Measurements from ENCODE around the gene PKD2L2.
"Not testable (repeated sequence)": the region's sequence is repeated elsewhere in the genome, so short reads cannot be mapped to it uniquely, and the experiment has no call there.

Gene PKD2L2

DNA sequence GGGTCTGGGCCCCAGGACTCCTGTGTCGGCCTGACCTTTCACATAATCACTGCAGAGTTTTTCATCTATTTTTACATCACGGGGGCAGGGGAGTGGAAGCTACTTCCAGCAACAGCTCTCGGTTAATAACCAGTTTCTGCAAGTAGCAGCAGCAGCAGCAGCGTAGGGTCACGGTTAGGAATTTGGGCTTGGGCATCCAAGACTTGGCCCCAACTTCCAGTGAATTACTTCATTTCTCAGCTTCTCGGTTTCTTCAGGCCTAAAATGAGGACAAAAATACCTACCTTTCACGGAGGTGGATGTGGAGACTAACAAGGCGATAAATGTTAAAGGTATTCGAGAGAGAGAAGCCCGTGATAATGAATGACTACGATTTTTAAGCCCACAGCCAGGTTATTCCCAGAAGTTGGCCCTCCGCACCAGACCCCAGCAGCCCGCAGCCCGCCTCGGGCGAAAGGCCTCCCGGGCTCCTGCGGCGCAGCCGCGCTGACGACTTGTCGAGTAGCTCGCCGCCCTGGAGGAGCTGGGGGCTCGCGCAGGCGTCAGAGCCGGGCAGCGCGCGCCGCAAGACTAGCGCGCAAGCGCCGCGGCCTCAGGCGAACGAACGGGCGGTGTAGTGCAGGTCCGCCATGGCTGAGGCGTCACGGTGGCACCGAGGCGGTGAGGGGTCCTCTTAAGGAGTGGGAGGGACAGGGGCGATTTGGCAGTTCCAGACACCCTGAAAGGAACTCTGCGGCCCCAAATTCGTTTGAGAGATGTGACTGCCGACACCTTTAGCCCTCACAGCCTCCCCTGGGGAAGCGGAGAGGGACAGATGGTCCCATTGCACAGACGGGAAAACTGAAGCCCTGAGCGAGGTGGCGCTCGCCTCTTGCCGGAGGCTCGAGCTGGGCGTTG is at the start of gene PKD2L2:
Gene PKD2L2, plus strand, starts transcription at position 595 of the 897 bp plus-strand sequence. Its CDS starts 35 bp downstream, at position 630.
- Mint-ChIP-seq H3K4me1 (peaks cover 6% of the 10 kb centered on the region), H3K27me3 (ENCODE audit: low read depth) (no peaks in the 10 kb centered on the region)

GRCh38 chr5:137842296-137842695 is 47.0 kb upstream of the PKD2L2 start:
- no peak overlapping the region for H3K27ac Mint-ChIP-seq
- TF ChIP-seq, protein P1, sequence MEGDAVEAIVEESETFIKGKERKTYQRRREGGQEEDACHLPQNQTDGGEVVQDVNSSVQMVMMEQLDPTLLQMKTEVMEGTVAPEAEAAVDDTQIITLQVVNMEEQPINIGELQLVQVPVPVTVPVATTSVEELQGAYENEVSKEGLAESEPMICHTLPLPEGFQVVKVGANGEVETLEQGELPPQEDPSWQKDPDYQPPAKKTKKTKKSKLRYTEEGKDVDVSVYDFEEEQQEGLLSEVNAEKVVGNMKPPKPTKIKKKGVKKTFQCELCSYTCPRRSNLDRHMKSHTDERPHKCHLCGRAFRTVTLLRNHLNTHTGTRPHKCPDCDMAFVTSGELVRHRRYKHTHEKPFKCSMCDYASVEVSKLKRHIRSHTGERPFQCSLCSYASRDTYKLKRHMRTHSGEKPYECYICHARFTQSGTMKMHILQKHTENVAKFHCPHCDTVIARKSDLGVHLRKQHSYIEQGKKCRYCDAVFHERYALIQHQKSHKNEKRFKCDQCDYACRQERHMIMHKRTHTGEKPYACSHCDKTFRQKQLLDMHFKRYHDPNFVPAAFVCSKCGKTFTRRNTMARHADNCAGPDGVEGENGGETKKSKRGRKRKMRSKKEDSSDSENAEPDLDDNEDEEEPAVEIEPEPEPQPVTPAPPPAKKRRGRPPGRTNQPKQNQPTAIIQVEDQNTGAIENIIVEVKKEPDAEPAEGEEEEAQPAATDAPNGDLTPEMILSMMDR (IDR thresholded peaks at IDR 0.05; ENCODE audit: unreplicated experiment in 3 of 3), result no peak
- H3K36me3 Mint-ChIP-seq (ENCODE audit: low read depth), result no peaks in the 10 kb centered on the region
- no peak overlapping the region for H3K4me3 Mint-ChIP-seq
- H3K9me3 Mint-ChIP-seq, result no peaks in the 10 kb centered on the region
- H3K4me1 Mint-ChIP-seq, result peaks cover 70% of the 10 kb centered on the region
- H3K27me3 Mint-ChIP-seq (ENCODE audit: low read depth), result no peaks in the 10 kb centered on the region

More for the DNA sequence above, at the start of gene PKD2L2:
- Mint-ChIP-seq H3K36me3 (ENCODE audit: low read depth) (no peaks in the 10 kb centered on the region), H3K9me3 (no peaks in the 10 kb centered on the region), H3K27ac (peak within 1 kb of the TSS in 2 of 3 experiments; percentile 43 to 49), H3K4me3 (no peak within 1 kb of the TSS)
- TF ChIP-seq, protein P1 (IDR thresholded peaks at IDR 0.05; ENCODE audit: unreplicated experiment in 3 of 3), result no peak

DNA sequence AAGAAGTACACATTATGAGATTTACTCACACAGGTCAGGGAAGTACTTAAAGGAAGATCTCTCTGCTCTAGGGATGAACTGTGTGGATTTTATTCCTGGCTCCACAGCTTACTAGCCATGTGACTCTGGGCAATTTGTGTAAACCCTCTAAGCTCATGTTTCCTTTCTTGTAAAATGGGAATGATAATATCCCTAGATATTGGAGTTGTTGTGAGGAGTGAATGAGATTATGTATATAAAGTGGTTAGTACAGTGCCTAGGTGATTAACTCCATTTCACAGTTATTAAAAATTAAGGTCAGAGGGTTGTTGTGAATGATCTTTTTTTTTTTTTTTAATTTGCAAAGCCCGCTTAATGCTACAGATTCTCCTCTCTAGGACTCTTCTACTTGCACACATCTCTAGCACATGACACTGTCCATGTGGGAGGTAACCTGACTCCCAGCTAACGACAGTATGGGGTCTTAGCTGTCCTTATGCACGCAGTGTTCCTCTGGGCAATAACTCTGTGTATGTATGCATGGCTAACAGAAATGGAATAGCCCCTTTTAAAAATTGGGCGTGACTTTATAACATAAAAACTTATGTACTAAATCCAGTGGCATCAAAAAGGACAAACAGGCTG is 45.5 kb upstream of the PKD2L2 start:
- Mint-ChIP-seq H3K27ac (peak overlapping the region in 2 of 3 experiments; percentile 35 to 53), H3K9me3 (no peaks in the 10 kb centered on the region), H3K4me3 (peak overlapping the region in 2 of 3 experiments; percentile 16 to 37), H3K27me3 (ENCODE audit: low read depth) (no peaks in the 10 kb centered on the region), H3K36me3 (ENCODE audit: low read depth) (no peaks in the 10 kb centered on the region), H3K4me1 (peaks cover 65% of the 10 kb centered on the region)
- TF ChIP-seq, protein P1 (IDR thresholded peaks at IDR 0.05; ENCODE audit: unreplicated experiment in 3 of 3), result no peak

DNA sequence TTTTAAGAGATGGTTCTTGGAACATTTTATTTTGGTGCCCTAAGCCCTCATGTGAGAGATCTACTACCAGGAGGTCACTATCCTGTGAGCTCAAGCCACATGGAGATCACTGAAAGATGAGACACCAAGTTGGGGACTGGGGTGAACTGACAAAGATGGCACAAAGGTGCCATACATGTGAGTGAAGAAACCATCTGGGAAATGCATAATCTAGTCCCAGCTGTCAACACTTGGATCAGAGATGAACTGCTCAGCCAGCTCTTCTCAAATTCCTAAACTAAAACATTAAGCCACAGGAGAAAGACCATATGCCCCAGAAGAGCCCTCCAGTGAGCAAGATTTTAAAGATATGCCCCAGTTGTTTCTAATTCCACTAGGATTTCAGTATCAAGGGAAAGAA is 43.8 kb upstream of the PKD2L2 start:
- Mint-ChIP-seq H3K9me3 (no peaks in the 10 kb centered on the region), H3K4me3 (peak overlapping the region in 1 of 3 experiments; percentile 10), H3K27ac (peak overlapping the region in 2 of 3 experiments; percentile 42 to 51), H3K4me1 (peaks cover 49% of the 10 kb centered on the region), H3K27me3 (ENCODE audit: low read depth) (no peaks in the 10 kb centered on the region), H3K36me3 (ENCODE audit: low read depth) (no peaks in the 10 kb centered on the region)
- TF ChIP-seq, protein P1 (IDR thresholded peaks at IDR 0.05; ENCODE audit: unreplicated experiment in 3 of 3), result no peak

DNA sequence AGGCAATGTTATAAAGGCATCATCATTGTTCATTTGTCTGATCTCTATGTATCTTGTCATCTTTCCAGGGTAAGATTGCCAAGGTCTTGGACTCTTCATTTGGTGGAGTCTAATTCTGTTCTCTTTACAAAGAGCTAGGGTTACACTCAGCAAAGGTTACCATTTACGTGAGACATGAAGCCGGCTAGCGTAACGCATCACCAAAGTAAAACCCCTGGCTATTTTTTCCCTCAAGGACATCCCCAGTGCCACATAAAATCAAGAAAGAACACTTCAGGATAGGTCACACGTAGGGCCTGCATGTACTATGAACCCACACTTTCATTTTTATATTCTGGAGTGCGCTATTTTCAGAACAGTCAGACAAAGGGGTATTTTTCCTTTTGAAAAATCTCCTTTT is 41.6 kb upstream of the PKD2L2 start:
- Mint-ChIP-seq H3K27me3 (ENCODE audit: low read depth) (no peaks in the 10 kb centered on the region), H3K4me1 (peaks cover 38% of the 10 kb centered on the region), H3K9me3 (peaks cover 3% of the 10 kb centered on the region), H3K36me3 (ENCODE audit: low read depth) (no peaks in the 10 kb centered on the region), H3K27ac (no peak overlapping the region), H3K4me3 (no peak overlapping the region)
- TF ChIP-seq, protein P1 (IDR thresholded peaks at IDR 0.05; ENCODE audit: unreplicated experiment in 3 of 3), result no peak

DNA sequence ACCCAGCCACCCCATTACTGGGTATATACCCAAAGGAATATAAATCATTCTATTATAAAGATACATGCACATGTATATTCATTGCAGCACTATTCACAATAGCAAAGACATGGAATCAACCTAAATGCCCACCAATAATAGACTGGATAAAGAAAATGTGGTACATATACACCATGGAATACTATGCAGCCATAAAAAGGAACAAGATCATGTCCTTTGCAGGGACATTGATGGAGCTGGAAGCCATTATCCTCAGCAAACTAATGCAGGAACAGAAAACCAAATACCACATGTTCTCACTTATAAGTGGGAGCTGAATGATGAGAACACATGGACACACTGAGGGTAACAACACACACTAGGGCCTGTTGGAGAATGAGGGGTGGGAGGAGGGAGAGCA is 36.1 kb upstream of the PKD2L2 start:
- not testable (repeated sequence) for H3K36me3 Mint-ChIP-seq (ENCODE audit: low read depth); H3K27ac Mint-ChIP-seq; H3K4me3 Mint-ChIP-seq; H3K9me3 Mint-ChIP-seq; H3K27me3 Mint-ChIP-seq (ENCODE audit: low read depth)
- H3K4me1 Mint-ChIP-seq, result peaks cover 25% of the 10 kb centered on the region

All from nephron (organoid).